H7 (cell line): ENCODE data around the gene UBXN6. TPM values are rescaled to one million over a fixed set of nuclear protein-coding genes. Genes with fewer than 3 reads are reported as not detected.
A peak's percentile ranks its signal among the peaks of the same experiment; 100 is the strongest.

Source experiments
- DNase-seq: peaks from one replicate; pipeline ENCODE4 v3.0.0; 2012
- H3K27me3 ChIP-seq: 2 replicates; pipeline ENCODE4 v1.6.0; 2011; ENCODE audit warnings: mild to moderate bottlenecking, low read length; ENCODE audit not compliant: control insufficient read depth, insufficient read depth
- H3K36me3 ChIP-seq: replicated peaks from 2 replicates; pipeline ENCODE4 v1.5.1; 2011; ENCODE audit warnings: low read length; ENCODE audit not compliant: control insufficient read depth, insufficient read depth
- H3K4me3 ChIP-seq: 2 replicates; pipeline ENCODE4 v1.5.1; 2011; ENCODE audit warnings: low read depth, mild to moderate bottlenecking, control low read depth, low read length, moderate library complexity; ENCODE audit not compliant: insufficient read depth
- total RNA-seq: library from RNA; depleted of rRNA; stranded (reverse); fragments of >200 nt; shearing (Covaris generic); gene quantifications from 2 replicates; pipeline ENCODE4 v1.2.3, GENCODE V29; 2014; rRNA removed

The UBXN6 gene
- total RNA-seq, 1 experiment from 2014 or later: 41.8 TPM

DNA sequence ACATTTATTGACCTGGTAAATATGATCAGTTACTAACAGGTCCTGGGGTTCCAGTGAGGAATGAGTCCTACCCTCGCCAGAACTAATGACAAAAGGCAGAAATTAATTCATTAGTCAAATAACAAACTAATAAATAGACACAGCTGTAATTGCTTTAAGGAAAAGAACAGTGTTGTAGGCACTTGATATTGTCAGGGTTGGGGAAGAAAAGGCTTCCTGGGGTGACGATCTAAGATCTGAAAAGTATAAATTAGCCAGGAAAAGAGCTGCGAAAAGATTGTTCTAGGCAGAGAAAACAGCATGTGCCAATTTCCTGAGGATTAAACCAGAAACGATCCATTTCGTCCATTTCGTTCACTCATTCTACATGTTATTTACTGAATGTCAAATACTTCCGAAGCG is 55.8 kb downstream of the UBXN6 start:
- DNase-seq: no peak
- Histone ChIP-seq H3K36me3 (peaks cover 6% of the 10 kb centered on the region), H3K4me3 (peak overlapping the region; percentile 15), H3K27me3 (no peaks in the 10 kb centered on the region)

DNA sequence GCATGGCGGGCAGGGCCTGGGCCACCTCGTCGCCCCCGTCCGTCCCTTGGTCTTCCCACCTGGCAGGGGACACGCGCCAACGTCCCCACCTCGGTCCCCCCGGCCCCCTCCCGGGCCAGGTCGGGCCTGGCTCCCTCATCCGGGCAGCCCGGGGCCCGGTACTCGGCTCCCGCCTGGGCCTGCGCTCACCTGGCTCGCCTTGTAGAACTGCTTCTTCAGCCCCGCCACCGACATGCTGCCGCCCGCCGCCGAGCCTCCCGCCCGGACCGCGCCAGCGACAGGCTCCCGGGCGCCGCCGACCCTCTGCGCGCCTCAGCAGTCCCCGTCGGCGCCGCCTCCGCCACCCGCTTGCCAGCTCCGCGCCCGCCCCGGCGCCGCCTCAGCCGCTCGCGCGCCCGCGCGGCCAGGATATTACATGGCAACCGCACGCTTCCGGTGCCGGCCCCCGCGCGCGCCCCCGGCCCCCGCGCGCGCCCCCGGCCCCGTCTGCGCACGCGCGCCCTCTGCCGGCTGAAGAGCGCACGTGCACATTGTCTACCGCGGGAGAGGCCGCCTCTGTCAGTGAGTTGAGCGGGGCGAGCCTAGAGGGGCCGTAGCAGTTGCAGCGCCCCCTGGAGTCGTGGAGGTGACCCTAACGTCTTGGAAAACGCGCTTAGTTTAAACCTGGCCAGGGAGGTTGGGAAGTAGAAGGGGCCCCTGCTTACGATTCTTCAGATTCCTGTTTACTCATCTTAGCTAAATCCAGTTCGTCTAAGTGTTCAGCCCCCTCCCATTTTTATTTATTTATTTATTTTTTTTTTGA is 57.3 kb downstream of the UBXN6 start, which contains the start of gene SH3GL1:
Gene SH3GL1 (minus strand): TSS at position 413 of the 802 bp plus-strand sequence. CDS start 179 bp downstream, at position 234.
- peaks cover 2% of the 10 kb centered on the region for H3K36me3 ChIP-seq
- no peaks in the 10 kb centered on the region for H3K27me3 ChIP-seq
- peak within 1 kb of the TSS; percentile 80 for H3K4me3 ChIP-seq
- peak; percentile 96 for DNase-seq

GRCh38 chr19:4399812-4400134 is 57.8 kb downstream of the UBXN6 start:
- Histone ChIP-seq H3K4me3 (peak overlapping the region; percentile 80), H3K27me3 (no peaks in the 10 kb centered on the region), H3K36me3 (peaks cover 4% of the 10 kb centered on the region)
- no peak for DNase-seq

DNA sequence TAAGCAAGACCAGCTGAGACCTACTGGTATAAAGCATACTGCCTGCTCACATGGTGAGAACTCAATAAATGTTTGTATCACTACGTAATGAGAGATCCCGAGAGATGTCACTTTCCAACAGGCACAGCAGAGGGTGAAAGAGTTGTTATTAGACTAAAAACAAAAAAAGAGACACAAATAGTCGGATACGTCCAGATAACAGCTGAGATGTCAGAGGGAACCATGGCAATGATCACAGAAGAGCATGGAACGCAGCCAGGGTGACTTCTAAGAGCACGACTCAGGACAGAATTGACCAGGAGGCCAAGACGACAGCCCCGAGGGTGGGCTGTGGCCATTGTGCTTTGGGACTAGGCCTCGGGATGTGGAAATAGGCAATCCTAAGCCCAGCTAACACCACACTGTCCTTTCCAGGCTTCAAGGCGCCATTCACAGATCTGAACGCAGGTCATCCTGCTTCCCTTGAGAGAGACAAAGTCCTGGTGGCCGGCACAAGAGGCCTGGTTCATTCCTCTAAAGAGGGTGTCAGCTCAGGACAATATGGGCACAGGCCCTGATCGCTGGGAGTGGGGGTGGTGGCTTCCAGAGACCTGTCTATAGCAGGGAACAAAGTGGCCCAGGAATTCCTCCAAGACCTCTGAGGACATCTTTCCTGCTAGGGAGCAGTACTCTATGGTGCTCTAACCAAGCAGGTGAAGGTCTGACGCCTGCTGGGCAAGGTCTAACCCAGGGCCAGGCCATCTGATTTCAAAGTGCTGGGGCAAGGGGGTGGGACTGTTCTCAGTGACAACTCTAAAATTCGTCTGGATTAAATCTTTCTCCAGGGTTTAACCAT is 60.4 kb downstream of the UBXN6 start:
- no peak for DNase-seq
- no peak overlapping the region for H3K4me3 ChIP-seq
- peaks cover 4% of the 10 kb centered on the region for H3K36me3 ChIP-seq
- no peaks in the 10 kb centered on the region for H3K27me3 ChIP-seq

Other genes starting within 250 kb of the UBXN6 start
- 0.10 and 0.67 TPM in 2 replicates for gene EBI3, start 228.3 kb downstream of the UBXN6 start, total RNA-seq
- 31.0 and 32.7 TPM in 2 replicates for gene YJU2, start 210.7 kb downstream of the UBXN6 start, total RNA-seq
- 1.3 and 1.5 TPM in 2 replicates for gene SHD, start 178.5 kb downstream of the UBXN6 start, total RNA-seq
- gene TMIGD2, start 155.4 kb downstream of the UBXN6 start, total RNA-seq: 0.45 and 0.78 TPM in 2 replicates
- gene FSD1, start 153.2 kb downstream of the UBXN6 start, total RNA-seq: 29.8 and 34.1 TPM in 2 replicates
- gene STAP2, start 119.0 kb downstream of the UBXN6 start, total RNA-seq: 14.2 and 18.0 TPM in 2 replicates
- 11.4 and 17.4 TPM in 2 replicates for gene MPND, start 114.2 kb downstream of the UBXN6 start, total RNA-seq
- 73.1 and 97.7 TPM in 2 replicates for gene SH3GL1, start 57.2 kb downstream of the UBXN6 start, total RNA-seq
- gene CHAF1A, start 55.2 kb downstream of the UBXN6 start, total RNA-seq: 121 and 122 TPM in 2 replicates
- gene HDGFL2, start 14.5 kb upstream of the UBXN6 start, total RNA-seq: 111 and 116 TPM in 2 replicates
- gene PLIN4, start 60.7 kb upstream of the UBXN6 start, total RNA-seq: 0.07 and 0.10 TPM in 2 replicates
- 1.3 and 2.5 TPM in 2 replicates for gene PLIN5, start 77.4 kb upstream of the UBXN6 start, total RNA-seq
- 0.10 and 0.30 TPM in 2 replicates for gene LRG1, start 82.2 kb upstream of the UBXN6 start, total RNA-seq
- gene SEMA6B, start 101.9 kb upstream of the UBXN6 start, total RNA-seq: 38.4 and 43.0 TPM in 2 replicates
- 9.4 and 11.1 TPM in 2 replicates for gene TNFAIP8L1, start 181.7 kb upstream of the UBXN6 start, total RNA-seq
- gene MYDGF, start 212.5 kb upstream of the UBXN6 start, total RNA-seq: 90.2 and 92.2 TPM in 2 replicates